Left lobe of liver (tissue), 2 donors: ENCODE measurements around the gene BACH2. TPM values are rescaled to one million over a fixed set of nuclear protein-coding genes. Genes with fewer than 3 reads are reported as not detected.
"Not testable (repeated sequence)": the region's sequence is repeated elsewhere in the genome, so short reads cannot be mapped to it uniquely, and the experiment has no call there.

Source experiments
- ATAC-seq: fragments of 200-7000 bp; cut with Tn5 transposase; one replicate; pipeline ENCODE4 v1.9.1; 2020; ENCODE audit warnings: mild to moderate bottlenecking, moderate library complexity
- DNase-seq: peaks from one replicate; pipeline ENCODE4 v3.0.0-alpha.2; 2020; ENCODE audit warnings: low spot score
- total RNA-seq: library from RNA; stranded (reverse); gene quantifications from one replicate; pipeline ENCODE4 v1.2.1, GENCODE V29; 2021
- donor health status: DM: no; HTN: no; CAD: no; lungs with moderate emphysema.
- donor health status: DM: no; HTN: yes; CAD: no.

Gene BACH2
- total RNA-seq, 1 donor from 2014 or later, result 3.1 TPM

GRCh38 chr6:90284236-90285041 lies 12.2 kb downstream of the BACH2 start:
- DNase-seq (no peak), ATAC-seq (no peak)

DNA sequence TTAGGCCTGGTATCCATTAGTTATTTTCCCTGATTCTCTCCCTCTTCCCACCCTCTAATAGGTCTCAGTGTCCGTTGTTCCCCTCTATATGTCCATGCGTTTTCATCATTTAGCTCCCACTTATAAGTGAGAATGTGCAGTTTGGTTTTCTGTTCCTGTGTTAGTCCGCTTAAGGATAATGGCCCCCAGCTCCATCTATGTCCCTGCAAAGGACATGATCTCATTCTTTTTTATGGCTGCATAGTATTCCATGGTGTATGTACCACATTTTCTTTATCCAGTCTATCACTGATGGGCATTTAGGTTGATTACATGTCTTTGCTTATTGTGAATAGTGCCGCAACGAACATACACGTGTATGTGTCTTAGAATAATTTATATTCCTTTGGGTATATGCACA lies 14.4 kb downstream of the BACH2 start:
- ATAC-seq, DNase-seq: not testable (repeated sequence)

DNA sequence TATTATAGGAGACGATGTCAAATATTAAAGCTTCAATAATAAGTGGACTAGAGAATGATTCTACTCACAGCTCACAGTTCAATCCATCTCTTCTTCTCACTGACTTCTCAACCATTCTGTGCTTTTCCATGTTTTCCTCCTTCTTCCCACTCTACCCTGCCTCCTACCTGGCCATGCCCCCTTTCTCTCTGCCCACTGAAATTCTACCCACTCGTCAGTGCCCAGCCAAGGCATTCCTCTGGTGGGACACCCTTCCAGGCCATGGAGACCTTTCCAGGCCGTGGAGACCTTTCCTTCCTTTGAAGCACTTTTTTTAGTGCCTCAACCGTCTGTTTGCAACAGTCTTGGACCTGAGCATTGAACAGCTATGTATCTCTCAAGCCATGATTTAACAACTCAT lies 18.5 kb downstream of the BACH2 start:
- ATAC-seq (no peak), DNase-seq (no peak)

DNA sequence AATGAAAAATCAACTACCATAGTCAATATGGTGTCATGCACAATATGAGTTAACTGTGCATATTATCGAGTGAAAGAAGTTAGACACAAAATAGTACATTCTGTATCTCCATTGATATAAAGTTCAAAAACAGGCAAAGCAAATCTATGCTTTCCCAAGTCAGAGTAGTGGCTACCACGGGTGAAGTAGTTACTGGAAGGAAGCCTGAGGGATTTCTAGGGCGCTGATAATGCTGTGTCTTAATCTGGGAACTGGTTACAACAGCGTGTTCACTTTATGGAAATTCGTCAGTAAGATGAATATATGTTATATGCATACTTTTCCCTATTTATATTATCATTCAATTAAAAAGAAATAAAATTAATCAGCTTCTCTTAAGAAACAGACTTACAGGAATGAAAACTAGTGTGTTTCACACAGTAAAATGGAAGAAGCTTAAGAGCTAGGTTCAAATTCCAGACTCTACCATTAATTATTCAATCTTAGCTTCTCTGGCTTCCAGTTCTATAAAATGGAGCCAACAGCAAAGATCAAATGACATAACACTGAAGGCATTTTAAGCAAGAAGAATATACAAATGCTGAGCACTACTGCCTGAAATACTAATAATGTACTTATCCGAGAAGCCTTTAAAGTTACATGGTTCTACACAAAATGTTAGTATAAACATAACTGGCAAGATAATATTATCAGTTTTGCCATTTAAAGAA lies 19.2 kb downstream of the BACH2 start:
- no peak for DNase-seq
- ATAC-seq, result no peak

- DNase-seq (no peak), ATAC-seq (no peak)
These were observed 22.1 kb downstream of the BACH2 start for GRCh38 chr6:90274451-90275030.

DNA sequence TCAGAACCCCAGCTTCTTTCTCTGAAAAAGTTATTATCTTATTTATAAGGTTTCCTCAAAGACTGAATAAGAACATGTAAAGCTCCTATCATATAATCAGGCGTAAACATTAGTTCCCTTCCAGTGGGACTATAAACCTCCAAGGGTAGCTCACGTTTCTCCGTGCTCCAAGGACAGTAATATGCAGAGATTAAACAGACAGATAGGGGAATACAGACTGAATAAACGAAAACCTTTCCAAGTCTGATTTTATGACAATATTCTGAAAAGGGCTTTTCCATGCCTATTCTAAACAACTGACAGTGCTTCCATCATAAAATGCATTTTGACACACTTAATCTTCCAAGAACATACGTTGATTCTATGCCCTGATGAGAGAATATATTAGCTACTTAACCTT lies 22.8 kb downstream of the BACH2 start:
- DNase-seq, result no peak

DNA sequence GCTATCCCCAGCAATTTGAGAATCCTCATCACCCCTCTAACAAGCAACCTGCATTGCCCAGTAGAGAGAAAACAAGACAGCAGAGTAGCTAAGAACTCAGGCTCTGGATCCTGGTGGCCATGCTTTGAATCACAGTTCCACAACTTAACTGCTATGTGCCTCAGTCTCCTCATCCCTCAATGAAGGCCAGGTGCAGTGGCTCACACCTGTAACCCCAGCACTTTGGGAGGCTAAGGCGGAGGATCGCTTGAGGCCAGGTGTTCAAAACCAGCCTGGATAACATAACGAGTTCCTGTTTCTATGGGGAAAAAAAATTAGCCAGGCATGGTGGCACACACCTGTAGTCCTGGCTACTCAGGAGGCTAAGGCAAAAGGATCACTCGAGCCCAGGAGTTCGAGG lies 23.7 kb downstream of the BACH2 start:
- DNase-seq (no peak), ATAC-seq (no peak)

More for the DNA sequence above, 22.8 kb downstream of the BACH2 start:
- ATAC-seq, result no peak

- DNase-seq, result no peak
- no peak for ATAC-seq
These were observed 24.8 kb downstream of the BACH2 start for GRCh38 chr6:90271831-90272230.

DNA sequence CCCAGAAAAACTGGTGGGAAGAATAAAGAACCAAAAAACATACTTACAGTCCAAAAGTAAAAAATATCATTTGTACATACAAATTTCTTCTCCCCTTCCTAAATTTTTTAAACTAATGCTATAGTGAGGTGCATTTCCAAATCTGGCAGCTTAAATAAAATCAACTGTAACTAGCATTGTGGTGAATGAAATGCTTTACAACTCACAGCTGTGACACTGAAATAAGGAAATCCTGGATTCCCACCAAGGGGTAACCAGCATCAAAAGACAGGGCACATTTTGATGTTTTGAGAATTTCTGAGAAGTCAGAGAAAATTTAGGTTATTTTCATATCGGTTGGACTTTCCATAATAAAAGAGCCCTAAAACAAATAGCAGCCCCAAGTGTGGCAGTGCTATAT lies 27.3 kb downstream of the BACH2 start:
- DNase-seq, result no peak
- ATAC-seq, result no peak

DNA sequence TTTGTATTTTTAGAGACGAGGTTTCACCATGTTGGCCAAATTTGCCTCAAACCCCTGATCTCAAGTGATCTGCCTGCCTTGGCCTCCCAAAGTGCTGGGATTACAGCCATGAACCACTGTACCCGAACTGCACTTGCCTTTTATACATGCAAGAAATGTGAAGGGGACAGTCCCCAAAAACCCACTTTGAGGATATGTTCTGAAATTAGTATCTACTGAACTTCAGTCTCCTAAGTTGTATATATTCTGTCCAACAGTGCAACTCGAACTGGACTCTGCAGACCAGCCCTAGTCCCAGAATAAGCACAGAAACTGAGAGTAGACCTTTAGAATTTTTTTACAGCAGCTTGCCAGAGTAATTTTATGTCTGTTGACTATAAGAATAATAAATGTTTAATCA lies 28.5 kb downstream of the BACH2 start:
- no peak for ATAC-seq
- DNase-seq, result no peak

GRCh38 chr6:90266905-90267621 lies 29.6 kb downstream of the BACH2 start:
- DNase-seq, result no peak

GRCh38 chr6:90264561-90264960 lies 32.1 kb downstream of the BACH2 start:
- ATAC-seq, result no peak

More at GRCh38 chr6:90266905-90267621, 29.6 kb downstream of the BACH2 start:
- ATAC-seq, result no peak

GRCh38 chr6:90263633-90264032 lies 33.0 kb downstream of the BACH2 start:
- DNase-seq (no peak), ATAC-seq (no peak)

More at GRCh38 chr6:90264561-90264960, 32.1 kb downstream of the BACH2 start:
- DNase-seq, result no peak

- DNase-seq, result no peak
- ATAC-seq, result no peak
These were observed 34.8 kb downstream of the BACH2 start for GRCh38 chr6:90261801-90262200.

- ATAC-seq (no peak), DNase-seq (no peak)
These were observed 39.2 kb downstream of the BACH2 start for GRCh38 chr6:90257486-90257738.

GRCh38 chr6:90256698-90257485 lies 39.8 kb downstream of the BACH2 start:
- ATAC-seq, result no peak
- DNase-seq, result no peak

DNA sequence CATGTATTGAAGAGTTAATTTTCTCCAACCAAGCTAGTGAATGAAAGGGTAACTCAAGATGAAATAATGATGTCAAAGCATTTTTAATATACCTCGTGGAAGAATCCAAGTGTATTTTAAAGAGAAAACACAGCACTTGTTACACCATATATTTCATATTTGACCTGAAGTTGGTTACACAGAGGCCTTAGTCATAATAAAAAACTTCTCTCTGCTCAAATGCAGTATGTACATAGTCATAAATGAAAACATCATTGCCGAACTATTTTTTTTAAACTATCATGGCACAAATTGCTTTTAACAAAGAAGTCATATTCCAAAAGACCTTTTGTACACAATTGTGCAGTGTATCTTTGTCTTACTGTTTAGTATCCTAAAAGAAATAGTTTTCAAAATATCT lies 43.0 kb downstream of the BACH2 start:
- no peak for DNase-seq
- no peak for ATAC-seq

DNA sequence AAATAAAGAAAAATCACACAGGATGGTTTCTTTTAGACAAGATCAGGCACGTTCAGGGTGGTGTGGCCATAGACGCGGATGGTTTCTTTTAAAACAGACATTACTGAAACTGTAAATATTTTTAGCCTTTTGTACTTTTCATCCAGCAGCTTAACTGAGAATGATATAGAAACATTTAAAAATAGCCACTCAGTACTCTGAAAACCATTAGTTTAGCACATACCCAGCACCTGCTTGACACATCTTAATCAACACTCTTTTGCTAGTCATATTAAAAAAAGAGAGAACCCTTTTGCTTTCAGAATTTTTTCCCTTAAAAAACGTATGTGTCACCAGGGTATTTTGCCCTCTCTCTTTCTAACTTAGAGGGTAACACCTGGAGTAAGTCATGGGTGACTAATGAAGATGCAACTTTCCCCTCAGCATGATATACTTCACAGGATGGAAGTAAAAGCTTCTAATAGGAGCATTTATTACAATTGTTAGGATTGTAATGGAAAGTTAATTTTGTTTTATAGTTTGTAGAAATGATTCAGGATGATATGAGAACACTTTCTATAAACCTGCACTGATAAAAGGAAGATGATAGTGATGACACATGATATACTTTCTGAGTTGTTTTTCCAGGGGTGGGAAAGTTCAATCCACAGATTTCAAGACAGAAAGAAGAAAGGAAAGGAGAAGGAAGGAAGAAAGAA lies 45.2 kb downstream of the BACH2 start:
- no peak for DNase-seq
- ATAC-seq, result no peak

GRCh38 chr6:90250405-90250804 lies 46.2 kb downstream of the BACH2 start:
- DNase-seq, result no peak
- no peak for ATAC-seq

GRCh38 chr6:90249458-90249857 lies 47.2 kb downstream of the BACH2 start:
- DNase-seq, result no peak
- ATAC-seq, result no peak
